ENCODE data around the gene DENND10. TPM values are rescaled to one million over a fixed set of nuclear protein-coding genes. Genes with fewer than 3 reads are reported as not detected.

The DENND10 gene
- total and polyA plus RNA-seq, 2 experiments from 2014 or later = 41.4 to 41.8 TPM

DNA sequence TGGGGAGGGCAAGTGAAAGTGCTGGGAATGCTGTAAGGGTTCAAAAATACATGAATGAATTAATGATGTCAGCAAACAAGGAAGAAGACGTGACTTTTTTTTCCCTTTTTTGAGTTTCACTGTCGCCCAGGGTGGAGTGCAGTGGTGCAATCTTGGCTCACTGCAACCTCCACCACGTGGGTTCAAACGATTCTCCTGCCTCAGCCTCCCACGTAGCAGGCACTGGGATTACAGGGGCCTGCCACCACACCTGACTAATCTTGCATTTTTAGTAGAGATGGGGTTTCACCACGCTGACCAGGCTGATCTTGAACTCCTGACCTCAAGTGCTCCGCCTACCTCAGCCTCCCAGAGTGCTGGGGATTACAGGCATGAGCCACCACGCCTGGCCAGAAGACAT, 30.0 kb downstream of the DENND10 start:
- H3K36me3 Mint-ChIP-seq (ENCODE audit: low read depth) = peaks cover 55% of the 10 kb centered on the region
- TF ChIP-seq, protein P1, sequence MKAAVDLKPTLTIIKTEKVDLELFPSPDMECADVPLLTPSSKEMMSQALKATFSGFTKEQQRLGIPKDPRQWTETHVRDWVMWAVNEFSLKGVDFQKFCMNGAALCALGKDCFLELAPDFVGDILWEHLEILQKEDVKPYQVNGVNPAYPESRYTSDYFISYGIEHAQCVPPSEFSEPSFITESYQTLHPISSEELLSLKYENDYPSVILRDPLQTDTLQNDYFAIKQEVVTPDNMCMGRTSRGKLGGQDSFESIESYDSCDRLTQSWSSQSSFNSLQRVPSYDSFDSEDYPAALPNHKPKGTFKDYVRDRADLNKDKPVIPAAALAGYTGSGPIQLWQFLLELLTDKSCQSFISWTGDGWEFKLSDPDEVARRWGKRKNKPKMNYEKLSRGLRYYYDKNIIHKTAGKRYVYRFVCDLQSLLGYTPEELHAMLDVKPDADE (IDR thresholded peaks at IDR 0.05) = no peak
- TF ChIP-seq CREB1 (CRISPR knock-in tag; IDR thresholded peaks at IDR 0.05; ENCODE audit: low read depth) (no peak), ZNF114 (CRISPR knock-in tag; IDR thresholded peaks at IDR 0.05) (no peak), EZH2phosphoT487 (IDR thresholded peaks at IDR 0.05; ENCODE audit: unreplicated experiment) (no peak), POLR2AphosphoS5 (IDR thresholded peaks at IDR 0.05; ENCODE audit: low read depth) (no peak), ZNF331 (CRISPR knock-in tag; IDR thresholded peaks at IDR 0.05; ENCODE audit: low read depth) (no peak), JUNB (IDR thresholded peaks at IDR 0.05; ENCODE audit: unreplicated experiment) (no peak), EZH2 (IDR thresholded peaks at IDR 0.05; ENCODE audit: low read depth, unreplicated experiment) (no peak), STAT1 (IDR thresholded peaks at IDR 0.05; ENCODE audit: unreplicated experiment) (no peak), NANOG (IDR thresholded peaks at IDR 0.05; ENCODE audit: borderline replicate concordance) (no peak)
- TF ChIP-seq, protein P2, sequence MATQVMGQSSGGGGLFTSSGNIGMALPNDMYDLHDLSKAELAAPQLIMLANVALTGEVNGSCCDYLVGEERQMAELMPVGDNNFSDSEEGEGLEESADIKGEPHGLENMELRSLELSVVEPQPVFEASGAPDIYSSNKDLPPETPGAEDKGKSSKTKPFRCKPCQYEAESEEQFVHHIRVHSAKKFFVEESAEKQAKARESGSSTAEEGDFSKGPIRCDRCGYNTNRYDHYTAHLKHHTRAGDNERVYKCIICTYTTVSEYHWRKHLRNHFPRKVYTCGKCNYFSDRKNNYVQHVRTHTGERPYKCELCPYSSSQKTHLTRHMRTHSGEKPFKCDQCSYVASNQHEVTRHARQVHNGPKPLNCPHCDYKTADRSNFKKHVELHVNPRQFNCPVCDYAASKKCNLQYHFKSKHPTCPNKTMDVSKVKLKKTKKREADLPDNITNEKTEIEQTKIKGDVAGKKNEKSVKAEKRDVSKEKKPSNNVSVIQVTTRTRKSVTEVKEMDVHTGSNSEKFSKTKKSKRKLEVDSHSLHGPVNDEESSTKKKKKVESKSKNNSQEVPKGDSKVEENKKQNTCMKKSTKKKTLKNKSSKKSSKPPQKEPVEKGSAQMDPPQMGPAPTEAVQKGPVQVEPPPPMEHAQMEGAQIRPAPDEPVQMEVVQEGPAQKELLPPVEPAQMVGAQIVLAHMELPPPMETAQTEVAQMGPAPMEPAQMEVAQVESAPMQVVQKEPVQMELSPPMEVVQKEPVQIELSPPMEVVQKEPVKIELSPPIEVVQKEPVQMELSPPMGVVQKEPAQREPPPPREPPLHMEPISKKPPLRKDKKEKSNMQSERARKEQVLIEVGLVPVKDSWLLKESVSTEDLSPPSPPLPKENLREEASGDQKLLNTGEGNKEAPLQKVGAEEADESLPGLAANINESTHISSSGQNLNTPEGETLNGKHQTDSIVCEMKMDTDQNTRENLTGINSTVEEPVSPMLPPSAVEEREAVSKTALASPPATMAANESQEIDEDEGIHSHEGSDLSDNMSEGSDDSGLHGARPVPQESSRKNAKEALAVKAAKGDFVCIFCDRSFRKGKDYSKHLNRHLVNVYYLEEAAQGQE (IDR thresholded peaks at IDR 0.05; ENCODE audit: unreplicated experiment) = no peak
- TF ChIP-seq, protein P3, sequence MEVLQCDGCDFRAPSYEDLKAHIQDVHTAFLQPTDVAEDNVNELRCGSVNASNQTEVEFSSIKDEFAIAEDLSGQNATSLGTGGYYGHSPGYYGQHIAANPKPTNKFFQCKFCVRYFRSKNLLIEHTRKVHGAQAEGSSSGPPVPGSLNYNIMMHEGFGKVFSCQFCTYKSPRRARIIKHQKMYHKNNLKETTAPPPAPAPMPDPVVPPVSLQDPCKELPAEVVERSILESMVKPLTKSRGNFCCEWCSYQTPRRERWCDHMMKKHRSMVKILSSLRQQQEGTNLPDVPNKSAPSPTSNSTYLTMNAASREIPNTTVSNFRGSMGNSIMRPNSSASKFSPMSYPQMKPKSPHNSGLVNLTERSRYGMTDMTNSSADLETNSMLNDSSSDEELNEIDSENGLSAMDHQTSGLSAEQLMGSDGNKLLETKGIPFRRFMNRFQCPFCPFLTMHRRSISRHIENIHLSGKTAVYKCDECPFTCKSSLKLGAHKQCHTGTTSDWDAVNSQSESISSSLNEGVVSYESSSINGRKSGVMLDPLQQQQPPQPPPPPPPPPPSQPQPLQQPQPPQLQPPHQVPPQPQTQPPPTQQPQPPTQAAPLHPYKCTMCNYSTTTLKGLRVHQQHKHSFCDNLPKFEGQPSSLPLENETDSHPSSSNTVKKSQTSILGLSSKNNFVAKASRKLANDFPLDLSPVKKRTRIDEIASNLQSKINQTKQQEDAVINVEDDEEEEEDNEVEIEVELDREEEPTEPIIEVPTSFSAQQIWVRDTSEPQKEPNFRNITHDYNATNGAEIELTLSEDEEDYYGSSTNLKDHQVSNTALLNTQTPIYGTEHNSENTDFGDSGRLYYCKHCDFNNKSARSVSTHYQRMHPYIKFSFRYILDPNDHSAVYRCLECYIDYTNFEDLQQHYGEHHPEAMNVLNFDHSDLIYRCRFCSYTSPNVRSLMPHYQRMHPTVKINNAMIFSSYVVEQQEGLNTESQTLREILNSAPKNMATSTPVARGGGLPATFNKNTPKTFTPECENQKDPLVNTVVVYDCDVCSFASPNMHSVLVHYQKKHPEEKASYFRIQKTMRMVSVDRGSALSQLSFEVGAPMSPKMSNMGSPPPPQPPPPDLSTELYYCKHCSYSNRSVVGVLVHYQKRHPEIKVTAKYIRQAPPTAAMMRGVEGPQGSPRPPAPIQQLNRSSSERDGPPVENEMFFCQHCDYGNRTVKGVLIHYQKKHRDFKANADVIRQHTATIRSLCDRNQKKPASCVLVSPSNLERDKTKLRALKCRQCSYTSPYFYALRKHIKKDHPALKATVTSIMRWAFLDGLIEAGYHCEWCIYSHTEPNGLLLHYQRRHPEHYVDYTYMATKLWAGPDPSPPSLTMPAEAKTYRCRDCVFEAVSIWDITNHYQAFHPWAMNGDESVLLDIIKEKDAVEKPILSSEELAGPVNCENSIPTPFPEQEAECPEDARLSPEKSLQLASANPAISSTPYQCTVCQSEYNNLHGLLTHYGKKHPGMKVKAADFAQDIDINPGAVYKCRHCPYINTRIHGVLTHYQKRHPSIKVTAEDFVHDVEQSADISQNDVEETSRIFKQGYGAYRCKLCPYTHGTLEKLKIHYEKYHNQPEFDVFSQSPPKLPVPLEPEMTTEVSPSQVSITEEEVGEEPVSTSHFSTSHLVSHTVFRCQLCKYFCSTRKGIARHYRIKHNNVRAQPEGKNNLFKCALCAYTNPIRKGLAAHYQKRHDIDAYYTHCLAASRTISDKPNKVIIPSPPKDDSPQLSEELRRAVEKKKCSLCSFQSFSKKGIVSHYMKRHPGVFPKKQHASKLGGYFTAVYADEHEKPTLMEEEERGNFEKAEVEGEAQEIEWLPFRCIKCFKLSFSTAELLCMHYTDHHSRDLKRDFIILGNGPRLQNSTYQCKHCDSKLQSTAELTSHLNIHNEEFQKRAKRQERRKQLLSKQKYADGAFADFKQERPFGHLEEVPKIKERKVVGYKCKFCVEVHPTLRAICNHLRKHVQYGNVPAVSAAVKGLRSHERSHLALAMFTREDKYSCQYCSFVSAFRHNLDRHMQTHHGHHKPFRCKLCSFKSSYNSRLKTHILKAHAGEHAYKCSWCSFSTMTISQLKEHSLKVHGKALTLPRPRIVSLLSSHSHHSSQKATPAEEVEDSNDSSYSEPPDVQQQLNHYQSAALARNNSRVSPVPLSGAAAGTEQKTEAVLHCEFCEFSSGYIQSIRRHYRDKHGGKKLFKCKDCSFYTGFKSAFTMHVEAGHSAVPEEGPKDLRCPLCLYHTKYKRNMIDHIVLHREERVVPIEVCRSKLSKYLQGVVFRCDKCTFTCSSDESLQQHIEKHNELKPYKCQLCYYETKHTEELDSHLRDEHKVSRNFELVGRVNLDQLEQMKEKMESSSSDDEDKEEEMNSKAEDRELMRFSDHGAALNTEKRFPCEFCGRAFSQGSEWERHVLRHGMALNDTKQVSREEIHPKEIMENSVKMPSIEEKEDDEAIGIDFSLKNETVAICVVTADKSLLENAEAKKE (CRISPR knock-in tag; IDR thresholded peaks at IDR 0.05) = no peak
- TF ChIP-seq, protein P4, sequence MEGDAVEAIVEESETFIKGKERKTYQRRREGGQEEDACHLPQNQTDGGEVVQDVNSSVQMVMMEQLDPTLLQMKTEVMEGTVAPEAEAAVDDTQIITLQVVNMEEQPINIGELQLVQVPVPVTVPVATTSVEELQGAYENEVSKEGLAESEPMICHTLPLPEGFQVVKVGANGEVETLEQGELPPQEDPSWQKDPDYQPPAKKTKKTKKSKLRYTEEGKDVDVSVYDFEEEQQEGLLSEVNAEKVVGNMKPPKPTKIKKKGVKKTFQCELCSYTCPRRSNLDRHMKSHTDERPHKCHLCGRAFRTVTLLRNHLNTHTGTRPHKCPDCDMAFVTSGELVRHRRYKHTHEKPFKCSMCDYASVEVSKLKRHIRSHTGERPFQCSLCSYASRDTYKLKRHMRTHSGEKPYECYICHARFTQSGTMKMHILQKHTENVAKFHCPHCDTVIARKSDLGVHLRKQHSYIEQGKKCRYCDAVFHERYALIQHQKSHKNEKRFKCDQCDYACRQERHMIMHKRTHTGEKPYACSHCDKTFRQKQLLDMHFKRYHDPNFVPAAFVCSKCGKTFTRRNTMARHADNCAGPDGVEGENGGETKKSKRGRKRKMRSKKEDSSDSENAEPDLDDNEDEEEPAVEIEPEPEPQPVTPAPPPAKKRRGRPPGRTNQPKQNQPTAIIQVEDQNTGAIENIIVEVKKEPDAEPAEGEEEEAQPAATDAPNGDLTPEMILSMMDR (conservative IDR thresholded peaks at IDR 0.05; ENCODE audit: low read depth in 2 of 2) = no peak
- no peaks in the 10 kb centered on the region for H3K4me1 ChIP-seq (ENCODE audit: insufficient read depth)
- no peaks in the 10 kb centered on the region for H3K4me1 Mint-ChIP-seq
- no peak overlapping the region for H3K4me2 ChIP-seq
- no peak overlapping the region for H2AFZ ChIP-seq
- H3K27me3 ChIP-seq (ENCODE audit: insufficient read depth) = no peaks in the 10 kb centered on the region
- H3K79me2 ChIP-seq (replicated peaks; ENCODE audit: insufficient read depth) = no peaks in the 10 kb centered on the region
- H3K27ac ChIP-seq (ENCODE audit: low read depth) = no peak overlapping the region
- ATAC-seq (no peak), DNase-seq (ENCODE audit: low spot score) (no peak)
- peaks cover 22% of the 10 kb centered on the region for H3K36me3 ChIP-seq (ENCODE audit: insufficient read depth)
- H3K27ac Mint-ChIP-seq = no peak overlapping the region
- no peaks in the 10 kb centered on the region; the same call in 1 of the 2 replicates for H4K20me1 ChIP-seq (replicated peaks; ENCODE audit: insufficient read depth)
- H3K27me3 Mint-ChIP-seq (ENCODE audit: insufficient read depth, low read depth, poor library complexity) = no peaks in the 10 kb centered on the region
- H3K4me3 ChIP-seq = no peak overlapping the region
- H3K9me3 Mint-ChIP-seq = no peaks in the 10 kb centered on the region
- no peaks in the 10 kb centered on the region for H3K9me2 ChIP-seq (ENCODE audit: insufficient read depth)
- no peaks in the 10 kb centered on the region for H3F3A ChIP-seq (replicated peaks; ENCODE audit: low read depth)
- H3K4me3 Mint-ChIP-seq = no peak overlapping the region

Data from GM23338 (cell line).